ENCODE data around the gene RAB36. TPM values are rescaled to one million over a fixed set of nuclear protein-coding genes. Genes with fewer than 3 reads are reported as not detected.

Gene RAB36
- total and polyA plus RNA-seq, 2 donors (not counting 1 experiment from before 2014, with no cell fraction given), result 1.1 to 3.3 TPM

DNA sequence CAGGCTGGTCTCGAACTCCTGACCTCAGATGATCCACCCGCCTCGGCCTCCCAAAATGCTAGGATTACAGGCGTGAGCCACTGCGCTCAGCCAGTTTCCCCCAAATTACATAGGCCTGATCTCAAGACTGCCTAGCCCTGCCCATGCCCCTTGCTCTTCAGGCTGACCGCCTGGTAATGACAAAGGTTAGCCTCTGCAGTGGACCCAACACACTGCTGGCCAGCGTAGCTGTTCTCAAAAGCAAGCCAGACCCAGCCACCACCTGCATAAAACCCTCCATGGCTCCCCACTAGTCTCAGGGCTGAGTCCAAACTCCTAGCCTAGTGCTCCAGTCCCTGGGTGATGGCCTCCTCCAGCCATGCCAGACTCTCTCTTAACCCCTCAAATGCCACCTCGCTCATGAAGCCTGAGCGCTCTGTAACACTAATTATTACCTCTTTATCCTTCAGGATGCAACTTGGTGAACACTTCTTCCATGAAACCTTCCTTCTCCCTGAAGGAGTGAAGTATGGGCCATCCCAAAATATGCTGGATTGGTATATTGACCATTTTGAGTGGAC is 2.7 kb upstream of the RAB36 start:
- Mint-ChIP-seq H3K27ac (peak overlapping the region; percentile 79), H3K27me3 (no peaks in the 10 kb centered on the region), H3K4me1 (peaks cover 58% of the 10 kb centered on the region), H3K4me3 (peak overlapping the region; percentile 61), H3K9me3 (ENCODE audit: insufficient read depth) (no peaks in the 10 kb centered on the region)
- Histone ChIP-seq H3K9ac (ENCODE audit: low read length) (peak overlapping the region; percentile 49), H4K20me1 (ENCODE audit: control insufficient read depth, insufficient read depth, low read length, poor library complexity, severe bottlenecking) (no peaks in the 10 kb centered on the region), H3K36me3 (replicated peaks in 1 of 2; ENCODE audit: control extremely low read depth in 1 of 2, control insufficient read depth in 1 of 2, extremely low read depth in 1 of 2, insufficient read depth in 2 of 2, low read length in 1 of 2) (no peaks in the 10 kb centered on the region), H3K79me2 (ENCODE audit: control insufficient read depth, insufficient read depth, low read length) (no peaks in the 10 kb centered on the region), H3K27ac (ENCODE audit: low read length in 2 of 2) (peak overlapping the region; percentile 71 to 79), H3K4me2 (replicated peaks; ENCODE audit: low read depth, low read length, poor library complexity, severe bottlenecking) (peak overlapping the region; percentile 79), H3K9me3 (ENCODE audit: control extremely low read depth in 1 of 3, control insufficient read depth in 2 of 3, insufficient read depth in 1 of 3, low read length in 2 of 3) (no peaks in the 10 kb centered on the region), H3K4me1 (ENCODE audit: control insufficient read depth in 2 of 2, insufficient read depth in 2 of 2, low read length in 2 of 2) (peaks cover 60 to 84% of the 10 kb centered on the region in 2 donors), H3K27me3 (replicated peaks in 1 of 4; ENCODE audit: control extremely low read depth in 1 of 4, control insufficient read depth in 3 of 4, insufficient read depth in 4 of 4, low read length in 3 of 4) (no peaks in the 10 kb centered on the region), H3K4me3 (ENCODE audit: control extremely low read depth in 1 of 5, extremely low read depth in 1 of 5, insufficient read depth in 1 of 5, low read depth in 2 of 5, low read length in 4 of 5) (peak overlapping the region in 4 of 5 experiments; percentile 24 to 51 (median 38)), H2AFZ (ENCODE audit: insufficient read depth, low read depth, low read length, poor library complexity, severe bottlenecking) (no peak overlapping the region)
- WGBS (ENCODE audit: insufficient coverage), result 91% methylated on average over 6 of the region's 9 CpGs
- DNase-seq, result peak; percentile 38
- no peak for ATAC-seq (ENCODE audit: low read depth)
- ChIA-PET CTCF (interaction anchor here (1.4 to 17.0 kb wide), 4 partner anchors 10 to 185 kb away, joined by 5 to 556 read pairs (median 8); no protein-coding TSS in a partner anchor), POLR2A (interaction anchor here (0.6 kb wide), 1 partner anchor 204 kb away, joined by 3 read pairs; no protein-coding TSS in a partner anchor)
- intact Hi-C loops (cut with micrococcal nuclease), result loop anchor here (5.0 to 10.0 kb wide), 3 partner anchors 70 to 1412 kb away; partner anchors contain the start of genes GNAZ, GUCD1 and SNRPD3
- TF ChIP-seq, protein P1, sequence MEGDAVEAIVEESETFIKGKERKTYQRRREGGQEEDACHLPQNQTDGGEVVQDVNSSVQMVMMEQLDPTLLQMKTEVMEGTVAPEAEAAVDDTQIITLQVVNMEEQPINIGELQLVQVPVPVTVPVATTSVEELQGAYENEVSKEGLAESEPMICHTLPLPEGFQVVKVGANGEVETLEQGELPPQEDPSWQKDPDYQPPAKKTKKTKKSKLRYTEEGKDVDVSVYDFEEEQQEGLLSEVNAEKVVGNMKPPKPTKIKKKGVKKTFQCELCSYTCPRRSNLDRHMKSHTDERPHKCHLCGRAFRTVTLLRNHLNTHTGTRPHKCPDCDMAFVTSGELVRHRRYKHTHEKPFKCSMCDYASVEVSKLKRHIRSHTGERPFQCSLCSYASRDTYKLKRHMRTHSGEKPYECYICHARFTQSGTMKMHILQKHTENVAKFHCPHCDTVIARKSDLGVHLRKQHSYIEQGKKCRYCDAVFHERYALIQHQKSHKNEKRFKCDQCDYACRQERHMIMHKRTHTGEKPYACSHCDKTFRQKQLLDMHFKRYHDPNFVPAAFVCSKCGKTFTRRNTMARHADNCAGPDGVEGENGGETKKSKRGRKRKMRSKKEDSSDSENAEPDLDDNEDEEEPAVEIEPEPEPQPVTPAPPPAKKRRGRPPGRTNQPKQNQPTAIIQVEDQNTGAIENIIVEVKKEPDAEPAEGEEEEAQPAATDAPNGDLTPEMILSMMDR (IDR thresholded peaks at IDR 0.05), result no peak
- TF ChIP-seq EZH2 (IDR thresholded peaks at IDR 0.05; ENCODE audit: borderline replicate concordance, insufficient read depth, low read depth, low read length, poor library complexity, severe bottlenecking), result no peak

DNA sequence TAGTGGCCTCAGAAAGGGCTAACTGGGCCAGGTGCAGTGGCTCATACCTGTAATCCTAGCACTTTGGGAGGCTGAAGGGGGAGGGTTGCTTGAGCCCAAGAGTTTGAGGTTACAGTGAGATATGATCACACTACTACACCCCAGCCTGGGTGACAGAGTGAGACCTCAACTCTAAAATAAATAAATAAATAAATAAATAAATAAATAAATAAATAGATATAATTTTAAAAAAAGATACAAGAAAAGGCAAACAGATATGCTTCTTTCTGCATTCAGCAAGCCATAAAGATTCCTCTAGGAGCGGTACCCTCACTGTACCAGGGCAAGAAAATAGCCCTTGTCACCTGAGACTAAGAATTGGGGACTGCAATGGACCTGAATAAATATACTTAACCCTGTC is 2.2 kb upstream of the RAB36 start:
- H3K36me3 ChIP-seq (replicated peaks in 1 of 2; ENCODE audit: control extremely low read depth in 1 of 2, control insufficient read depth in 1 of 2, extremely low read depth in 1 of 2, insufficient read depth in 2 of 2, low read length in 1 of 2), result no peaks in the 10 kb centered on the region
- TF ChIP-seq, protein P1 (IDR thresholded peaks at IDR 0.05), result no peak
- TF ChIP-seq EZH2 (IDR thresholded peaks at IDR 0.05; ENCODE audit: borderline replicate concordance, insufficient read depth, low read depth, low read length, poor library complexity, severe bottlenecking), result no peak
- H3K4me1 ChIP-seq (ENCODE audit: control insufficient read depth in 2 of 2, insufficient read depth in 2 of 2, low read length in 2 of 2), result peaks cover 57 to 79% of the 10 kb centered on the region in 2 donors
- no peak overlapping the region for H3K9ac ChIP-seq (ENCODE audit: low read length)
- no peaks in the 10 kb centered on the region for H3K9me3 ChIP-seq (ENCODE audit: control extremely low read depth in 1 of 3, control insufficient read depth in 2 of 3, insufficient read depth in 1 of 3, low read length in 2 of 3)
- ChIA-PET POLR2A (interaction anchor here (0.6 kb wide), 1 partner anchor 52 kb away, joined by 6 read pairs; no protein-coding TSS in a partner anchor), CTCF (interaction anchor here (1.8 to 3.2 kb wide), 2 partner anchors 10 to 139 kb away, joined by 6 to 12 read pairs; no protein-coding TSS in a partner anchor)
- Mint-ChIP-seq H3K4me3 (peak overlapping the region; percentile 61), H3K9me3 (ENCODE audit: insufficient read depth) (no peaks in the 10 kb centered on the region), H3K27me3 (no peaks in the 10 kb centered on the region), H3K27ac (peak overlapping the region; percentile 79), H3K4me1 (peaks cover 53% of the 10 kb centered on the region)
- DNase-seq (no peak), ATAC-seq (ENCODE audit: low read depth) (no peak)
- no peak overlapping the region for H3K4me3 ChIP-seq (ENCODE audit: control extremely low read depth in 1 of 5, extremely low read depth in 1 of 5, insufficient read depth in 1 of 5, low read depth in 2 of 5, low read length in 4 of 5)
- no peak overlapping the region for H2AFZ ChIP-seq (ENCODE audit: insufficient read depth, low read depth, low read length, poor library complexity, severe bottlenecking)
- H3K79me2 ChIP-seq (ENCODE audit: control insufficient read depth, insufficient read depth, low read length), result no peaks in the 10 kb centered on the region
- no peak overlapping the region for H3K27ac ChIP-seq (ENCODE audit: low read length in 2 of 2)
- WGBS (ENCODE audit: insufficient coverage), result 100% methylated on average over 1 of the region's 1 CpG
- no peaks in the 10 kb centered on the region for H4K20me1 ChIP-seq (ENCODE audit: control insufficient read depth, insufficient read depth, low read length, poor library complexity, severe bottlenecking)
- intact Hi-C loops (cut with micrococcal nuclease), result loop anchor here (5.0 to 10.0 kb wide), 3 partner anchors 71 to 1412 kb away; partner anchors contain the start of genes GNAZ, GUCD1 and SNRPD3
- peak overlapping the region; percentile 79 for H3K4me2 ChIP-seq (replicated peaks; ENCODE audit: low read depth, low read length, poor library complexity, severe bottlenecking)
- H3K27me3 ChIP-seq (replicated peaks in 1 of 4; ENCODE audit: control extremely low read depth in 1 of 4, control insufficient read depth in 3 of 4, insufficient read depth in 4 of 4, low read length in 3 of 4), result no peaks in the 10 kb centered on the region

All from B cell (primary cell).